ENCODE measurements around the gene SERPINA3.

GRCh38 chr14:94584591-94585280, 27.5 kb upstream of the SERPINA3 start:
- TF ChIP-seq, protein P1, sequence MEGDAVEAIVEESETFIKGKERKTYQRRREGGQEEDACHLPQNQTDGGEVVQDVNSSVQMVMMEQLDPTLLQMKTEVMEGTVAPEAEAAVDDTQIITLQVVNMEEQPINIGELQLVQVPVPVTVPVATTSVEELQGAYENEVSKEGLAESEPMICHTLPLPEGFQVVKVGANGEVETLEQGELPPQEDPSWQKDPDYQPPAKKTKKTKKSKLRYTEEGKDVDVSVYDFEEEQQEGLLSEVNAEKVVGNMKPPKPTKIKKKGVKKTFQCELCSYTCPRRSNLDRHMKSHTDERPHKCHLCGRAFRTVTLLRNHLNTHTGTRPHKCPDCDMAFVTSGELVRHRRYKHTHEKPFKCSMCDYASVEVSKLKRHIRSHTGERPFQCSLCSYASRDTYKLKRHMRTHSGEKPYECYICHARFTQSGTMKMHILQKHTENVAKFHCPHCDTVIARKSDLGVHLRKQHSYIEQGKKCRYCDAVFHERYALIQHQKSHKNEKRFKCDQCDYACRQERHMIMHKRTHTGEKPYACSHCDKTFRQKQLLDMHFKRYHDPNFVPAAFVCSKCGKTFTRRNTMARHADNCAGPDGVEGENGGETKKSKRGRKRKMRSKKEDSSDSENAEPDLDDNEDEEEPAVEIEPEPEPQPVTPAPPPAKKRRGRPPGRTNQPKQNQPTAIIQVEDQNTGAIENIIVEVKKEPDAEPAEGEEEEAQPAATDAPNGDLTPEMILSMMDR (conservative IDR thresholded peaks at IDR 0.05 in 1 of 2, IDR thresholded peaks at IDR 0.05 in 1 of 2; ENCODE audit: low read depth in 1 of 2, low read length in 2 of 2): no peak
- TF ChIP-seq EZH2 (IDR thresholded peaks at IDR 0.05; ENCODE audit: low read length, missing control alignments): no peak
